ENCODE results near the gene ZNF77.
"Not testable (repeated sequence)": the region's sequence is repeated elsewhere in the genome, so short reads cannot be mapped to it uniquely, and the experiment has no call there.

Gene ZNF77

GRCh38 chr19:2974342-2975041, 29.7 kb upstream of the ZNF77 start:
- in situ Hi-C loops (cut with HindIII; ENCODE audit: low pct_ligation_motif_present, low pct_unique_long_range_greater_than_20kb, low sequenced_read_pairs) = no loop called here
- DNase-seq = no peak

GRCh38 chr19:2973229-2973628, 28.5 kb upstream of the ZNF77 start:
- DNase-seq = no peak
- in situ Hi-C loops (cut with HindIII; ENCODE audit: low pct_ligation_motif_present, low pct_unique_long_range_greater_than_20kb, low sequenced_read_pairs) = no loop called here

GRCh38 chr19:2970201-2970835, 25.5 kb upstream of the ZNF77 start:
- in situ Hi-C loops (cut with HindIII; ENCODE audit: low pct_ligation_motif_present, low pct_unique_long_range_greater_than_20kb, low sequenced_read_pairs) = no loop called here
- no peak for DNase-seq

GRCh38 chr19:2969104-2969504, 24.3 kb upstream of the ZNF77 start:
- in situ Hi-C loops (cut with HindIII; ENCODE audit: low pct_ligation_motif_present, low pct_unique_long_range_greater_than_20kb, low sequenced_read_pairs) = no loop called here
- no peak for DNase-seq

DNA sequence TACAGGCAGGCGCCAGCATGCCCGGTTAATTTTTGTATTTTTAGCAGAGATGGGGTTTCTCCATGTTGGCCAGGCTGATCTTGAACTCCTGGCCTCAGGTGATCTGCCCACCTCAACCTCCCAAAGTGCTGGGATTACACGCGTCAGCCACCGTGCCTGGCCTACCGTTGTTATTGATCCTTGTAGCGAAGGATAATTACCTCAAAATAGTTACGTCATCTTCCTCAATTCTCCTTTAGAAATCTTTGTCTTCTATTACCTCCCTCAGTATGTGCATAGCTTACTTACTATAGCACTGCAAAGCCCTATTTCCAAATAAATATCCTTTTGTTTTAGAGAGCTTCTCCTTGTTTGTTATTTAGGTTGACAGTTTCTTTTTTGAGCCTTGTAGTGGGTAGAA, 23.2 kb upstream of the ZNF77 start:
- in situ Hi-C loops (cut with HindIII; ENCODE audit: low pct_ligation_motif_present, low pct_unique_long_range_greater_than_20kb, low sequenced_read_pairs) = no loop called here
- no peak for DNase-seq

DNA sequence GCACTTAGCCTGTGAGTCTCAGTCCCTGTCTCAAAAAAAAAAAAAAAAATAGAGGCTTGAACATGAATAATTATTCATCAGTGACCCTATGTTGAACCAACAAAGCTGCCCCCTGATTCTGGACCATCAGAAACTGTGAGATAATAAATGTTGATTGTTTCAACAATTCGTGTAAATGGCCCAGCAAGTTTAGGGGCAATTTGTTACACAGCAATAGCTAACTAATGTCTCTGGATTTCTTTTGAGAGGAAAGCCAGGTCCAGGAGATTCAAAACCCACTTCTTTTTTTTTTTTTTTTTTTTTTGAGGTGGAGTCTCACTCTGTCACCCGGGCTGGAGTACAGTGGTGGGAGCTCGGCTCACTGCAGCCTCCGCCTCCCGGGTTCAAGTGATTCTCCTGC, 20.1 kb upstream of the ZNF77 start:
- in situ Hi-C loops (cut with HindIII; ENCODE audit: low pct_ligation_motif_present, low pct_unique_long_range_greater_than_20kb, low sequenced_read_pairs) = no loop called here
- no peak for DNase-seq

DNA sequence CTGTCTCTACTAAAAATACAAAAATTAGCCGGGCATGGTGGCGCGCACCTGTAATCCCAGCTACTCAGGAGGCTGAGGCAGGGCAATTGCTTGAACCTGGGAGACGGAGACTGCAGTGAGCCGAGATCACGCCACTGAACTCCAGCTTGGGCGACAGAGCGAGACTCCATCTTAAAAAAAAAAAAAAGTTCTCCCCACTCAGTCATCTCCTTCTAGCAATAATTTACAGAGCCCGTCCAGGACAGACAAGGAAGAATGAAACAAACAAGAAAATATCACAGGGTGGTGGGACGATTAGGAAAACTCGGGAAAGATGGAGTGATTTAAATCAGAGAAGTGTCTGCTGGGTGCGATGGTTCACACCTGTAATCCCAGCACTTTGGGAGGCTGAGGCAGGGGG, 18.9 kb upstream of the ZNF77 start:
- in situ Hi-C loops (cut with HindIII; ENCODE audit: low pct_ligation_motif_present, low pct_unique_long_range_greater_than_20kb, low sequenced_read_pairs) = not testable (repeated sequence)
- peak; percentile 57 for DNase-seq

- in situ Hi-C loops (cut with HindIII; ENCODE audit: low pct_ligation_motif_present, low pct_unique_long_range_greater_than_20kb, low sequenced_read_pairs) = no loop called here
Measured at GRCh38 chr19:2963122-2963521, 18.4 kb upstream of the ZNF77 start.

DNA sequence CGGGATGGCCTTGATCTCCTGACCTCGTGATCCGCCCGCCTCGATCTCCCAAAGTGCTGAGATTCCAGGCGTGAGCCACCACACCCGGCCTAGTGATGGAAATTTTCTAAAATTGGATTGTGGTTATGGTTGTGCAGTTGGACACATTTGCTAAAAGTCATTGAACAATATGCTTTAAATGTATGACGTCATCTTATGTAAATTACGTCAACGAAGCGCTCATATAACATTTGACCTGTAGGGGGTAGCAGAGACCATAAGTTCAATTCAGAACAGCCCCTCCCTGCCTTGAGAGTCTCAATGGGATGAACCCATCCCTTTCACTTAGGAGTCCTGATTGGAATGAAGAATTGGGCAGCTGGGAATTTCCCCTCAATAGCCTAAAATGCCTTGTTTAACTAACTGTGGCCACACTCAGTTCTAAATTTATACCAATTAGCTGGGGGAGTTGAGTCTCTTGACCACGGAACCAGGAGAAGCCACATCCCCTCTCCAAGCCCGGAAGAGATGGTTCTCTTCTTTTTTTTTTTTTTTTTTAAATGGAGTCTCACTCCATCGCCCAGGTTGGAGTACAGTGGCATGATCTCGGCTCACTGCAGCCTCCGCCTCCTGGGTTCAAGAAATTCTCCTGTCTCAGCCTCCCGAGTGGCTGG, 17.4 kb upstream of the ZNF77 start:
- peak; percentile 83 for DNase-seq
- in situ Hi-C loops (cut with HindIII; ENCODE audit: low pct_ligation_motif_present, low pct_unique_long_range_greater_than_20kb, low sequenced_read_pairs) = no loop called here

More at GRCh38 chr19:2963122-2963521, 18.4 kb upstream of the ZNF77 start:
- DNase-seq = no peak

GRCh38 chr19:2960120-2960519, 15.3 kb upstream of the ZNF77 start:
- DNase-seq = no peak
- in situ Hi-C loops (cut with HindIII; ENCODE audit: low pct_ligation_motif_present, low pct_unique_long_range_greater_than_20kb, low sequenced_read_pairs) = no loop called here

- in situ Hi-C loops (cut with HindIII; ENCODE audit: low pct_ligation_motif_present, low pct_unique_long_range_greater_than_20kb, low sequenced_read_pairs) = no loop called here
- no peak for DNase-seq
Measured at GRCh38 chr19:2957160-2957559, 12.4 kb upstream of the ZNF77 start.

- DNase-seq = peak; percentile 24
- in situ Hi-C loops (cut with HindIII; ENCODE audit: low pct_ligation_motif_present, low pct_unique_long_range_greater_than_20kb, low sequenced_read_pairs) = no loop called here
Measured at GRCh38 chr19:2952953-2953481, 8.2 kb upstream of the ZNF77 start.

DNA sequence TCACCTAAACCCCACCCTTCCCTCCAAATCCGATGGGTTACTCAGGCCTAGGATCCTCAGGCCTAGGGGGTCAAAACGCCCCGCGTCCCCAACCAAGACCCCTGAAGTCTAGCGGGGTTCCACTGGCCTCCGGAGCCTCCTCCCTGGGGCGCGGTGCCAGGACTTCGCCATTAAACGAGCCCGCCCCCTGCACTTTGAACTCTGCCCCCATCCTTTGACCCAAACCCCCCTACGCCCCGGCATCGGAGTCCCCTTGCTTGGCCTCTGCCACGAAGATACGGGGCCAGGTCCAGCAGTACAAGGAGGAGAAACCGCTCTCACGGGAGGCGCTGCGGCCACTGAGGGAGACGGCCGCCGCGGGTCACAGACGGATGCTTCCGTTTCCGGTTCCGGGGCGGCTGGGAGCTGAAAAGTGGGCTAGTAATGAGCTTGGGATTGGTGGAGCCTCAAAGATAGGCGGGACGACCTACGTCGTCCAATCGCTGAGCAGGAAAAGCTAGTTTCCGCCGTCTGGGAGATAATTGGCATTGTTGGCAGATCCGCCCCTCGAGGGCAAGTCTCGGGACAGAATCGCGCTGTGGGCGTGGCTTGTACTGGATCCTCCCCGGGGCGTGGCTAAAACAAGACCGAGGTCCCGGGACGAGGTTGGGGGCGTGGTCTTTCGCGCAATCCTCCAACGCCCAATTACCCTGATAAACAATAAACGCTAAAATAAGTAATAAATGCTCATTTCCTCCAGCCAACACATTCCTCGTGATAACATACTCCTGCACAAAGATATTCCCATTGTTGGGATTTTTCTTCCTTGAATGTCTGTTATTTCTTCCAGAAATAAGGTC, 5.7 kb upstream of the ZNF77 start:
- in situ Hi-C loops (cut with HindIII; ENCODE audit: low pct_ligation_motif_present, low pct_unique_long_range_greater_than_20kb, low sequenced_read_pairs) = no loop called here

DNA sequence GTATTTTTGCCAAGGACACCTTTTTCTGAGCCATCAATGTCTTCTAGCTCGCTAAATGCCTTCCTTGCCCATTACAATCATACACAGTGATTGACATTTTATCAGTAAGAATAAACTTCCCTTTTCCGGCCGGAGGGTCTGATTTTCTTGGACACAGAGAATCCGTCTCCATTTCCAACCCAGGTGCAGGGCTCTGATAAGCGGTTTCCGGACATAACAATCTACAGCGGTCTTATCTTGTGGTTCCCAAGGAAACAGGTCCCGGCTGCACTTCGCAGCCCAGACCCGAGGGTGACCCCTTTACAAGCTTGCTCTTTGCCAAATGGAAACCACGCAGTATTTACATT, 5.1 kb upstream of the ZNF77 start:
- DNase-seq = peak; percentile 20
- in situ Hi-C loops (cut with HindIII; ENCODE audit: low pct_ligation_motif_present, low pct_unique_long_range_greater_than_20kb, low sequenced_read_pairs) = no loop called here

More for the DNA sequence above, 5.7 kb upstream of the ZNF77 start:
- peak; percentile 98 for DNase-seq

DNA sequence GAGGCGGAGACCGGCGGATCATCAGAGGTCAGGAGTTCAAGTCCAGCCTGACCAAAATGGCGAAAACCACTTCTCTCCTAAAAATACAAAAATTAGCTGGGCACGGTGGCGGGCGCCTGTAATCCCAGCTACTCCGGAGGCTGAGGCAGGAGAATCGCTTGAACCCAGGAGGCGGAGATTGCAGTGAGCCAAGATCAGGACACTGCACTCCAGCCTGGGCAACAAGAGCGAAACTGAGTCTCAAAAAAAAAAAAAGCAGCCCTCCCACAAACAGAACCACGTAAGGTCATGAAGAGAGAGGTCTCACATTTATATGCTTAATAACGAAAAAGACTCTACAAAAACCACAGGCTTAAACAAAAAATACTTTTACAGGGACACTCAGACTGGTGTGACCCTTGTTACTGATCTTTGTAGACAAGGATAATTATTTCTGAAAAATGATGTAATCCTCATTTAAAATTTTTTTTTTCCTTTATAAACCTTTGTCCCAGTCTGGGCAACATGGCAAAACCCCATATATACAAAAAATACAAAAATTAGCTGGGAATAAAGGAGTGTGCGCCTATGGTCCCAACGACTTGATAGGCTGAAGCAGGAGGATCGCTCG, 909 bp upstream of the ZNF77 start:
- DNase-seq = no peak
- in situ Hi-C loops (cut with HindIII; ENCODE audit: low pct_ligation_motif_present, low pct_unique_long_range_greater_than_20kb, low sequenced_read_pairs) = no loop called here

- in situ Hi-C loops (cut with HindIII; ENCODE audit: low pct_ligation_motif_present, low pct_unique_long_range_greater_than_20kb, low sequenced_read_pairs) = no loop called here
- no peak for DNase-seq
Measured at GRCh38 chr19:2944403-2944774, 382 bp downstream of the ZNF77 start.

DNA sequence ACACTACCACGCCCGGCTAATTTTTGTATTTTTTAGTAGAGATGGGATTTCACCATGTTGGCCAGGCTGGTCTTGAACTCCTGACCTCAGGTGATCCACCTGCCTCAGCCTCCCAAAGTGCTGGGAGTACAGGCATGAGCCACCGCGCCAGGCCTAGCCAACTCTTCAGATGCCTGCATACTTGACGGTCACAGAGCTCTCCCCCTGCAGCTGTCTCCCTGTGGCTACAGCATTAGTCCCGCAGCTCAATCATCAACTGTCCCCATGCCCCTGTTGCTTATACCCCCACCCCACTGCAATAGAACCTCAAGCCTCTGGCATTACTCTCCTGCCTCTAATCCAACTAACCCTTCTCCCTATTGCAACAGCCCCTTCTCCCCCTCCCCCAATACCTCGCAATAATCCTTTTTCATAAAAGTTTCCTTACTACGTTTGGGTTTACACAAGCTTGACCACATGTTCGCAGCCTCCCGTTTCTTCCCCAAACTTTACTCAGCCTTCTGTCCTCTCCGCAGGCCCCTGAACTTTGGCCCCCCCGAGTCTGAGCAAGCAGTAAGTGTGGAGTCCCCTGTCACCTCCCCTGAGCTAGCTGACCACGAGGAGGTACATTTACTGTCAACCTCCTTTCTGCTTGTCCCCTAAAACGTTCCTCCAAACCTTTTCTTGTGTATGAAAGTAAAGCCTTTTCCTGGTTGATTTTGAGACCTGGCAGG, 1.7 kb downstream of the ZNF77 start:
- in situ Hi-C loops (cut with HindIII; ENCODE audit: low pct_ligation_motif_present, low pct_unique_long_range_greater_than_20kb, low sequenced_read_pairs) = no loop called here

GRCh38 chr19:2935863-2936262, 8.9 kb downstream of the ZNF77 start:
- in situ Hi-C loops (cut with HindIII; ENCODE audit: low pct_ligation_motif_present, low pct_unique_long_range_greater_than_20kb, low sequenced_read_pairs); DNase-seq: not testable (repeated sequence)

More for the DNA sequence above, 1.7 kb downstream of the ZNF77 start:
- no peak for DNase-seq
